GM18868 (cell line): Measurements from ENCODE around the gene RNF144A.

Experiments used
- ATAC-seq: cut with Tn5 transposase; IDR thresholded peaks from one replicate; pipeline ENCODE4 v1.9.1; 2021; ENCODE audit warnings: mild to moderate bottlenecking, moderate library complexity; ENCODE audit not compliant: unreplicated experiment

Gene RNF144A

DNA sequence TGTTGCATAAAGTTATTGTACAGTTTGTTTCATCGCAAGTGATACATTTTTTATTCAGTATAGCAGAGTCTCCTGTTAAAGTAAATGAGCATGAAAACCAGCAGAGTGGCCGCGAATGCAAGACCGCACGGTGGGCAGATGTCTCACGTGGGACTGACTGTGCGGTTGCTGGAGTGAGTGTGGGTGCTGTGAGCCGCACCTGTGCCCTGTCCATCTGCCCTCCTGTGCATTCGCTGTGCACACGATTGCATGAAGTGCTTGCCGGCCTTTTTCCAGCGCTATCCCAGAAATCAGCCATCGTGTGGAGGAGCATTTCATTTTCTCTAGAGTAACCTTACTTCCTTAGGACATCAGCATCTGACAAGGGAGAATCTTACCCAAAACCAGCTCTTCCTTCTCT is 118.7 kb downstream of the RNF144A start:
- no peak for ATAC-seq

DNA sequence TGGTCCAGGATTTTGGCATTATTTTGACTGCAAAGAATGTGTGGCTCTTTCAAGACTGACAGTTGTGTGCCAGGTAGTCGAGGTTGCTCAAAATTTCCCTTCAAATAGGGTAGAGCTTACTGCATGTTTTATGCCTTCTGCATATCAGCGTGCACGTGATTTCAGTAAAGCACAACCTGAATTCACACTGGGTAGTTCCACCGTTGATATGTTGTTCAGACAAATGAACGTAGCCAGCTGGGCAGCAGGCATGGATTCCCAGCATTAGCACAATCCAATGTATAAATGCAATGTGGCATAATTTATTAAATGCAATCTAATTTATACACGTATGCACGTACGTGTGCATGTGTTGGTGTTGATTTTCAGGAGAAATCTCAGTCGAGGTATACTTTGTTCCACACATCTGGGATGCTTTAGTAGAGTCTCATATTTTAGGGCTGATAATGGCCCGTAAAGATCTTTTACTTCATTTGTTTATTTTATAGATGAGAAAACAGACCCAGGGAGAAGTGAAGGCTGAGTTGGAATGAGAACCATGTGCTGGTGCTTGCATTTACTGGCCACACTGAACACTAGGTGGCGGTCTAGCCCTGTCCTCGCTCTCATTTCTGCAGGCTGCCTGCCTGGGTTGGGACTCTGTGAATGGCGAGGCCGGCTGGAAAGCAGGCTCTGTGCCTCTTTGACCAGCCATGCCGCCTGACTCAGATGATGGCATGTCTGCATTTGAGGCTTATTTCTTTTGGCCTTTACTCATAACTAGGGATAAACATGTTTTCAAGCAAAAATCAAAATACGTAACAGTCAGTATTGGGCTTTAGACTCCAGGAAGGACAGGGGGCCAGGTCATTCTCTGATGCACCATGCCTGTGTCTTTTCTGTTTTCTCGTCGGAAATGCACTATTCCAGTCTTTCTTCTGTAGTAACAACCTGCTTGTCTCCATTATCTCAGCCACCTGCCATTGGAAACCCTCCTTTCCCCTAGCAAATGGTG is 120.4 kb downstream of the RNF144A start:
- peak; percentile 97 for ATAC-seq

DNA sequence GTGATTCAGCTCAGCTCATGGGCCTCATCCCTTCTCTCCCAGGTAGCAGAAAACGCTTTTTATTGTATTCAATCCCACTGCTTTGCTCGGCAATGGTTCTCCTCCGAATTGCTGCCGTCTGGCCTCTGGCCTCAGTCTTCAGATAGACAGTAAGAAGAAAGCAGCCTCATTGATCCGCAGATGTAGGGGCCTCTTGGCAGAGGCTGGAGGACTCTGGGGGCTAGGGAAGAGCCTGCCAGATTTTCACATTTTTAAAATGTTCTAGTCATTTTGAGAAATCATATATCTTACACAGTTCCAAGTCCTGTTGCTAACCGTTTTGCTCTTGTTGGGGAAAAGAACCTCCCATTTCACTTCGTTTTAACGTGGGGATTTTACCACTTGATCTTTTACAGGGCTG is 123.3 kb downstream of the RNF144A start:
- ATAC-seq: no peak

DNA sequence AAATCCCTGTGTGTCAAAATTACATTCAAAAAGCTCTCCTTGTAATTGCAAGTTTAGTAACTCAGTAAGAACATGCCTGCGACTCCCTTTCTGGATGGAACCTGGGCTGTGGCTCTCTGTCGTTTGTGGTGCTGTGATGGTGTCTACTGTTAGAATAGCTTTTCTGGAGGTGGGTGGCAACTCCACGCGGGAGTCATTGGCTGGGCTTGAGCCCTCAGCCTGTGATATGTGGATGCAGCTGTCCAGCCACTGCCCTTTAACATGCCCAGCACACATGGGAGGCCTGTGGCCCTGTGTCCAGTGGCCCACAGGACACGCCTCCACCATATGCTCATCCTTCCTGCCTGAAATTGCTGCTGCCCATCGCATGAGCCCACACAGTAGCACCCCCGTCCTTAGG is 124.2 kb downstream of the RNF144A start:
- no peak for ATAC-seq

DNA sequence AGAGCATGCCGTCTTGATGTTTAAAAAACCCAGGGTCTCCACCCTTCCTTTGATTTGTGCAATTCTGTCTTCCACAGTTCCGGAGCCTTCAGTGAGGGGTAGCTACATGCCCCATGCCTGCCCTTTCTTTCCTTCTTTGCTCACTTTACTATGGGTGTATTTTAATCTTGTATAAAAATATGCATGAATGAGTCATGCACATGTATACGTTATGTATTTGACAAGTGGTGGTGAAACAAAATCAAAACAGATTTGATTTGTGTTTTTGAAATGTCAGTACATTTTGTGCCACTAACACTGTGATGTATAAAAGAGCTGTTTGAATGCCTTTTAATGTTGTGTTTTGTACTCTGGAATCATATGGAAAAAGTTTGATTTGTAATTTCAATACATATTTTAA is 126.5 kb downstream of the RNF144A start:
- no peak for ATAC-seq

DNA sequence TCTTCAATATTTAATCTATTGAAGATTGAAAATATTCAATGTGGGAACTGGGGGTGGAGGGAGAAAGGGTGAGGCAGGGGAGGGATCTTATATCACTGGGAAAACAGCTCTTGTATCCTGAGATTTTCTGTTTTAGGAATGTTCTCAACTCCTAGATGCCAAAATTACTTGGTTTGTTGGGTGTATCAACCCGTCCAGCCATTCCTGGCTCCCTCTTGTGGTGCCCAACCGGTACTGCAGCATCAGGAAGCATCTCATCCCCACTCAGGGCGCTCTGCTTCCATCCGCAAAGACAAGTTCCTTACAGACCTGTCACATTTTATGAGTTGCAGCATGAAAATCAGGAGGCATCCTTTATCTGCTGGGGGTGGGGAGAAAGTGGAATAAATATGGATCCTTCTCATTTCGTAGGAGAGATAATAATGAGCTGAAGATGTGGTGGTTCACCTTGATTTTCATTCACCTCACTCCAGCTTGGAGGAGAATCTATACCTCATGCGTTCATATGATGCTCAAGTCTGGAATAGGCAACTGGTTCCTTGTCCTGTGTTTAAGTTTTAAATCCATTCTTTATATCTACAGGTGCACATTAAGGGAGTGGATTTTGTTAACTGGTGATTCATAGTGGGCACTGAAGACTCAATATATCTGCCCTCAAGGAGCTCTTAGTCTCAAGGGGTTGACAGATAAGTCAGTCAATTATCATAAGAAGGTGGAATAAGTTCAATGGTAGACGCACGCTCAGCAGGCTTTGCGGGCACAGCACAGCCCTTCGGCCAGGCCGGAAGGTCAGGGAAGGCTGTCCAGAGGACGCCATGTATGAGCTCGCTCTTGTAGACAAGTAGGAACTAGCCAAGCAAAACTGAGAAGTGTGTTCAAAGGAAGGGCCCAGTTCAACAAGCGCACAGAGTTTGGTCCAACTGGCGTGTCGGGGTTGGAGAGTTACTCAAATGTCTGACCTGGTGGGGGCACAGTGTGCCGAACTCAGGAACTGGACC is 127.3 kb downstream of the RNF144A start:
- peak; percentile 80 for ATAC-seq

DNA sequence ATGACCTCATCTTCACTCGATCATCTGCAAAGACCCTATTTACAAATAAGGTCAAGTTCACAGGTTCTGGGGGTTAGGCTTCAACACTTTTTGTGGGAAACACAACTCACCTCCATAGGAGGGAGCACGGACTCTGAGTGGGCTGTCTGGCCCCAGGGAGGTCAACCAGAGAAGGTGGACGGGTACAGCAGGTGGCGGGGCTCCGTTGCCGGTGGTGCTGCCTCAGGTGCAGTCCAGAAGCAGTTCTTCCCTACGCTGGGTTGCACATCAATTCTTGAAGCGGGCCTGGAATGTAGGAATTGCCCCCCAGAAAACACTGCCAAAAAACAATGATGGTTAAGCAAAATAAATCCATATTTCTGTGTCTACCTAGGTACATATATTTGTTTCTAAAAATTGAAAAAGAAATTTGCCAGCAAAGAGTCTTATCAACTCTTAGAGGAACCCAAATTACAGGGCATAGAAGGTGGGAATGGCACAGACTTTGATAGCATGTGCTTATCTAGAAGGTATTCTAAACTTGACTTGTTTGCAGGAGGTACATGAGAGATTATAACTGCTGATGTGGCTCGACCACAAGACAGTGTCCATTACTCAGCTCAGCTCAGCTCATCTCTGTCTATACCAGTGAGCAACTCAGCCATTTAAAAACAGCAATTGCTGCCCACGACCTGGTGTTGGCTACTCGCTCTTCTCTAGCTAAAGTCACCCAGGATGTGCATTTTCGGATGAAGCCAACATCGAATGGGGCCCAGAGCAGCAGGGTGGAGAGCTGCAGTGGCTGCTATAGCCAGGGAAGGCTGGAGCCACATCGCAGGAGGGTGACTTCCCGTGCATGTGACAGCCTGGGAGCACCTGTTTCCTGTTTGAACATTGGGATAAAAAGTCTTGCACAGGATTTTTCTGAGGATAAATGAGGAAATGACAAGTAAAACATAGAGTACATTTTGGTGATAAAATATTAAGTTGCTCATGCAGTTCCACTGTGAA is 128.7 kb downstream of the RNF144A start:
- ATAC-seq: no peak

DNA sequence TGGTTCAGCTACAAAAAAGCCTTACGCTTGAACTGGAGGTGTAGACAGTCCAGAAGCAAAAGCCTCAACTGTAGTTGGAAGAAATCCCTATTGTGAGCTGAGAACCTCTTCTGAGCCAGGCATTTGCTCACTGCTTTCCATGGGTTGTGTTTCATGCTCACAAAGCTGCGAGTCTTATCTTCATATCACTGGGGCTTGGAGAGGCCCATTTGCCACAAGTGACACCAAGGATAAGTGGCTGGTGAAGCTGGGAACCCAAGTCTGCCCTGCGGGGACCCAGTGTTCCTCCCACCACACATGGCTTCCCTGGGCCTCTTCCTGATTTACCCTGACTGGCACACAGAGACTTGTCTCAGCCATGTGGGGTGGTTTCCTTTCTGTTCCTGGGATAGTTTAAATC is 130.4 kb downstream of the RNF144A start:
- no peak for ATAC-seq

DNA sequence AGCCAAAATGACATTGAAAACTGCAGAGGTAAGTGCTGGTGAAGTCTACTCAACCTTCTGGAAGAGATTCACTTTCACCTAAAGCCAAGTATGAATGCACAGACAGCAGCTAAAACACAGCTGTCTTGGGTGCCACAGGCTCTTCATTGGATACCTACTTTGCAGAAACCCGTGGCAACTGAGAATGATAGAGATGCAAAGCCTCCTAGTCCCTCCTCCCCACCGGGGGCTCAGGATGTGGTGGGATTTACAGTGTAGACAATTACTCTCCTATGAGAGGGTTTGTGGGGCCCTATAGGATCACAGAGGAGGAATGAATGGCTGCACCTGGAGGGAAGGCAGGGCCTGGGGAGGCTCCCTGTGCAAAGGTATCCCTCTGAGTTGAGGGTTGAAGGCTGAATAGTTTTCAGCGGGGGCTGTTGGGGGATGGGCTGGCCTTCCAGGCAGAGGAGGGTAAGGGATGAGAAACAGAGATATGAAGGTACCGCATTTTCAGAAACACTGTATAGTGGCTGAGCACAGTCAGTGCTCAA is 131.6 kb downstream of the RNF144A start:
- no peak for ATAC-seq

DNA sequence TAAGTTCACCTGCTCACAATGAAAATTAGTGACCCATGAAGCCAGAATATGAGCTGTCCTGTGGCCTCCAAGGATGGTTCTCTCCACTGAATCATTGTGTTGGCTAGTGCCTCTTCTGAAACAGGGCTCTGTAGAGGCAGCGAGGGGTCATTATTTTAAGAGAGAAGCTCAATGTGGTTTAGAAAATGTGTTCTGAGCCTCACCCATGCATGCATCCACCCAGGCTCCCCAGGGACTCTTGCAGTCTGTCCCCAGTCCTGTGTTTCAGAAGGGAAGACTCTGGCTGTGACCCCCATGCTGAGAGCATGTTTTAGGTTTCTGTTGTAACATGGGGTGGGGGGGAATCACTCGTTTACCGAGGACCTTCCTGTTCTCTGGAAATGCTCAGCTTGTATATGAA is 135.2 kb downstream of the RNF144A start:
- ATAC-seq: peak; percentile 95

DNA sequence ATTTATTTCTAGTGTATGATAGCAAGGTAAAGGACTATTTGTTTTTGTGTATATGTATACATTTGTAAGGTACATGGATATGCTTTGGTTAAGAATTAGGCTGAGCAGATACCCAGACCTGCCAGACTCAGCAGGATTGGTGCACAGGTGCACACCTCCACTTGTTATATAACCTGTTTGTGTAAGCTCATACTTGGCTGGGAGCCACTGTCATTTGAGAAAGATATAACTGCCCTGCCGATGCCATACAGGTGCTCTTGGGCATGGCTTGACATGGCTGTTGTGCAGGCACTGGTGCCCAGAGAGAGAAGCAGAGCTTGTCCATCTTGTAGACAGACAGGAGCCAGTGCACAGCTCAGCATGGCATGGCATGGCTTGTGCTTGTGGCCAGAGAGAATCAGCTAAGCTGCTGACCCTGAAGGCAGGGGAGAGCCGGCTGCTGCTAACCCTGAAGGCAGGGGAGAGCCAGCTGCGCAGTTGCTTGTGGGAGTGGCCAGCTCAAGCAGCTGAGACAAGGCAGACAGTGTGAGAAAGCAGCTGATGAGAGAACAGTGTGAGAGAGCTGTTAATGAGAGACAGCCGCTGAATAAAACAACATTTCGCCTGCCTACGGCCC is 136.5 kb downstream of the RNF144A start:
- no peak for ATAC-seq

DNA sequence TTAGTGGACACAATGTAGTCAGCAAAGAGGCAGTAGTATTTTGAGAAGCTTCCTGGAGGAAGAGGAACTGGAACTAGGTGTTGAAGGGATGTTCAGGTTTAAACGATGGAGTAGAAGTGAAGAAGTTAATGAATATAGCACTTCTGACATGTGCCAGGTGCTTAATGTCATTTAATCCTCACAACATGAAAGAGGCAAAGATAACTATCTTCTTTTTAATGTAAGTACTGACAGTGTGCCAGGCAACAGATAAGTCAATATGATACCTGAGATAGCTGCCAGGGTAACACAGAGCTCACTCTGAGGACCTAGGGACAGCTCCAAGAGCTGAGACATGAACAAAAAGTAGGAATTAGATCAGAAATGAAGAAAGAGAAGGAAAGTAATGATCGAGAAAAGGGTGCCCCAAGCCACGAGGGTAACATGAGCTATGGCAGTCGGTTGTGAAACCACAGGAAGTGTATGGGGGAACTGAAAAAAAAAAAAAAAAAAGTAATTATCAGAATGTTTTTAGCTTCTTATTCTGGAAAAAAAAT is 140.7 kb downstream of the RNF144A start:
- peak; percentile 73 for ATAC-seq

DNA sequence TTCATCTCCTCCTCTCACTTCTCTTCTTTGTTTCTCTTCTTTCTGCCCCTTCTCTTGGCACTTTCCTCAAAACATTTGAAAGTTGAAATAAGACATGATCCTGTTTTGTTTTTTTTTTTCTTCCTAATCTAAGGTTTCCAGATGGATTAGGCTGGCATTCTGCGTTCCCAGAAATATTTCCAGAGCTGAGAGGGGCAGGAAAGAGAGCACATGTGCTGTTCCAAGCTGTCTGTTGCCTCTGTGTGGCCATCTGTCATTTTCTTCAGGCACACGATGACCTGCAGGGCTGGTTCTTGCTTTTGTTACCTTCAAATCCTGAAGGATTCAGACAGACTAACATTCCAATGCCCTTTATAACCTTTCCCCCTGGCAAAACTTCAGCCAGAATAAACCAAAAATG is 142.9 kb downstream of the RNF144A start:
- no peak for ATAC-seq

DNA sequence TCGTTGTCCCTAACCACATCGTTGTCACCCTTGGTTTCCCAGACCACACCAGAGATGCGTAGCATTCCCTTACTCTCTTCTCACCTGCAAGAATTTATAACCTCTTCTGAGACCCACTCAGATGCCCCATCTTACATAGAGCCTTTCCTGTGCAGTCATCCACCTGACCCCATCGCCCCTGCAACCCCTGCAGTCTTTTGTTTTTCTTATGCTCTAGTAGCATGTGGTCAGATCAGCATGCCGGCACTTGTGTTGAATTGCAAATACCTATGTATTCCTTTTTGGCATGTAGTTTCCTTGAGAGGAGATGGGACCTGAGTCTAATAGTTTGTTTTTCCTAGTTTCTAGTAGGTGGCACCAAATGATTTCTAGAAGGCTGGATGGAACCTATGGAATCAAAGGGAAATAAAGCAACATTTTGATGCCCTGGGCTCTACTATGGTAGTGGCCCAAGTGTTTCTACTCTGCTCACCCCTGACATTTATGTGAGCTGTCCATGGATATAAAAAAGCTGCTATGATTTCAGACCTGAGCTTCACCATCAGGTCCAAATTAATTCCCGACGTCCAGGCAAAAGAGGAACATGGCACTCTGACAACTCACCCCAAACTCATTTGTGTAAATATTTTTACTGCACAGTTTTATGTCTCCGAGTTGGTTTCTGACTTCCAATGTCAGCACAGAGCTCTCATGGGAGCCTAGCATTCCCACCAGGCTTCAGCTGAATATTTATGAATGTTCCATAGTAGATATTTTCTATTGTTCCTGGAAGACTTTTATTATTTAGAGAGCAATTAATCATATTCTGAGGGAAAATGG is 143.6 kb downstream of the RNF144A start:
- no peak for ATAC-seq

DNA sequence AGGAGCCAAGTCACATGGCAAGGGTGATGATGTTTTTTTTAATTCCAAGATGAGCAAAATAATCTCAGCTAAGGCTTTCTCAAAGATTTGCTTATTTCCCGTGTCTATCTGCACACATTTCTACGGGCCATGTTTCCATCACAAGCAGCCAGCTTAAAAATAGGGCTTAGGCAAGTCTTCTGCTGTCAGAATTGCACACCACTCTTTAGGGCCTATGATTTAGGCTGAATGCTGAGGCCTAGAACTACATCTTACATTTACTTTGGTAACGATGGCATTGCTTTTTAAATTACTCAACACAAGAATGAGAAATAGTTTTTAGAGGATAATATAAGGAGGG is 144.2 kb downstream of the RNF144A start:
- no peak for ATAC-seq

DNA sequence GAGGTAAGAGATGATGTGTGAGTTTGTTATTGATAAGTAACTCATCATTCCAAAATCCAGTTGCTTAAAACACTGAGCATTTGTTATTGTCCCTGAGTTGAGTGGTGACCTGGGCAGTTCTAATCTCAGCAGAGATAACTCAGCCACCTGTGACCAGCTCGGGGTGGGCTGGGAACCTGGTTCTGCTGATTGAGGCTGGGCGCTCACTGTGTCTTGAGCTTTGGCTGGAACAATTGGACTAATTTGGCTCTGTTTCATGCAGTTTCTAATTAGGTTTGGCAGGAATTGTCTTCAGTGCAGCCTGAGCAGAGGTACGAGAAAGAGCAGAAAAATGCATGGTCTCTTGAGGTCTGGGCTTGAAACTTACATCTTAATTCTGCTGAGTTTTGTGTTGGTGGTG is 144.7 kb downstream of the RNF144A start:
- ATAC-seq: no peak

DNA sequence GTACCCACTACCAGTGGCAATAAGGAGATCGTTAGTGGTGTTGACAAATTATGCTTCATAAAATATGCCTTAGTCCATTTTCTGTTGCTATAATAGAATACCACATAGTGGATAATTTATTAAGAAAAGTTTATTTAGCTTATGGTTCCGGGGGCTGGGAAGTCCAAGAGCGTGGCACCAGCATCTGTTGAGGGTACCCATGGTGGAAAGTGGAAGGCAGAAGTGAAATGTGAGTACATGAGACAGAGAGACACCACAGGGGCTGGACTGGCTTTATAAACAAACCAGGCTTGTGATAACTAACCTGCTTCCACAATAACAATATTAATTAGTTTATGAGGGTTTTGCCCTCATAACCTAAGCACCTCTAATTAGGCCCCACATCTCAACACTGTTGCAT is 146.6 kb downstream of the RNF144A start:
- no peak for ATAC-seq

DNA sequence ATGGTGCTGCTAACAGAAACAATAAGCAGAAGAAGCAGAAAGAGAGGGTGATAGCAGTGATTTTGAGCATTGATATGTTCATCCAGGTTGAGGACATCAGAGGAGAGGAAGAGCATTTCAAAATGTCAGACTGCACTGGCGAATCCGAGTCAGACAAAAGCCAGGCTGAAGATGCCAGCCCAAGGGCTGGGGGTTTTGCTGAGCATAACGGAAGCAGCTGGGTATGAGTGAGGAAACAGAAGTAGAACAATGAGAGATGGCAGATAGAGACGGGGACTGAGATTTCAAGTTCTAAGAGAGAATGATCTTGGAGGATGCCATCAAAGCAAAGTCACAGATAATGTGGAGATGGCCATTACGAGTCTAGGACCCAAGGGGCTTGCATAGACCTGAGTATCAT is 151.2 kb downstream of the RNF144A start:
- ATAC-seq: no peak

DNA sequence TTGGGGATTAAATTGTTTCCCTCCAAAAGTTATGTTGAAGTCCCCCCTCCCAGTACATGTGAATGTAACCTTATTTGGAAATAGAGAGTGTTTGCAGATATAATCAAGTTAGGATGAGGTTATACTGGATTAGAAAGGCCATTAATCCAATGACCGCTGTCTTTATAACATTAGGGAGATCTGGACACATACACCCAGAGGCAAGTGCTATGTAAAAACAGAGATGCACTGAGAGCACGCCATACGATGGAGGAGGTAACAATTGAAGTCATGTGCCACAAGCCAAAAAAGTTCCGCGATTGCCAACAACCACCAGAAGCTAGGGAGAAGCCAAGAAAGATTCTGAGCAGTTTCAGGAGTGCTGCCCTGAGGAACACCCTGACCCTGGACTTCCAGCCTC is 153.3 kb downstream of the RNF144A start:
- ATAC-seq: no peak
